SK-N-SH (cell line): ENCODE data around the gene TWSG1. TPM values are rescaled to one million over a fixed set of nuclear protein-coding genes. Genes with fewer than 3 reads are reported as not detected.

Experiments used
- CTCF ChIA-PET: fragments of 300-600, 350-600 bp; formaldehyde crosslinking; extraction: SDS; loops from one replicate; lab custom pipeline; 2021; lab: Yijun Ruan, JAX
- POLR2A ChIA-PET: fragments of 350-600 bp; sonication (Branson Sonifier 250); formaldehyde crosslinking; extraction: SDS; loops from one replicate; lab custom pipeline; 2020; ENCODE audit warnings: antibody characterized with exemption, inconsistent platforms; lab: Yijun Ruan, JAX
- DNase-seq: peaks from one replicate; pipeline ENCODE4 v3.0.0; 2012
- H2AFZ ChIP-seq: fragments of 200-600 bp; sonication (generic); 2 replicates; pipeline ENCODE4 v1.8.1; 2016; ENCODE audit warnings: antibody characterized with exemption, mild to moderate bottlenecking, low read depth
- H3F3A ChIP-seq: fragments of 200-600 bp; sonication (generic); replicated peaks from 2 replicates; pipeline ENCODE3; 2016; ENCODE audit warnings: antibody characterized with exemption, mild to moderate bottlenecking; ENCODE audit not compliant: insufficient read depth
- H3K27ac ChIP-seq, 2 experiments: fragments of 200-500 bp in 1 of 2; fragments of 200-600 bp in 1 of 2; sonication (Bioruptor generic) in 1 of 2; sonication (generic), shearing (Covaris generic) in 1 of 2; 2 replicates each; pipeline versions ENCODE4 v1.5.1 to v1.6.1; 2014 to 2016; ENCODE audit warnings: low read depth in 2 of 2, inconsistent platforms in 1 of 2, low read length in 1 of 2, mild to moderate bottlenecking in 1 of 2, mixed read lengths in 1 of 2
- H3K27me3 ChIP-seq: fragments of 200-600 bp; sonication (generic), shearing (Covaris generic); 2 replicates; pipeline ENCODE4 v1.6.1; 2016; ENCODE audit warnings: mixed run types; ENCODE audit not compliant: insufficient read depth
- H3K36me3 ChIP-seq, 2 experiments: fragments of 200-500 bp in 1 of 2; fragments of 200-600 bp in 1 of 2; sonication (Bioruptor generic) in 1 of 2; sonication (generic) in 1 of 2; replicated peaks in 1 of 2; 2 replicates each; pipeline versions ENCODE3 to v1.5.1; 2014 to 2016; ENCODE audit warnings: low read length in 1 of 2, mild to moderate bottlenecking in 1 of 2; ENCODE audit not compliant: insufficient read depth in 2 of 2, control insufficient read depth in 1 of 2
- H3K4me1 ChIP-seq, 2 experiments: fragments of 200-500 bp in 1 of 2; fragments of 200-600 bp in 1 of 2; sonication (Bioruptor generic) in 1 of 2; sonication (generic), shearing (Covaris generic) in 1 of 2; 2 replicates each; pipeline versions ENCODE4 v1.5.1 to v1.6.1; 2014 to 2016; ENCODE audit warnings: low read depth in 1 of 2, low read length in 1 of 2, mixed run types in 1 of 2; ENCODE audit not compliant: insufficient read depth in 2 of 2, control insufficient read depth in 1 of 2
- H3K4me2 ChIP-seq: fragments of 200-600 bp; sonication (generic), shearing (Covaris generic); 2 replicates; pipeline ENCODE4 v1.6.1; 2017; ENCODE audit warnings: mixed run types
- H3K4me3 ChIP-seq, 2 experiments: fragments of 200-500 bp in 1 of 2; fragments of 200-600 bp in 1 of 2; sonication (Bioruptor generic) in 1 of 2; sonication (generic), shearing (Covaris generic) in 1 of 2; 2 replicates each; pipeline versions ENCODE4 v1.5.1 to v1.8.1; 2014 to 2016; ENCODE audit warnings: low read depth in 2 of 2, inconsistent platforms in 1 of 2, low read length in 1 of 2, mild to moderate bottlenecking in 1 of 2, mixed read lengths in 1 of 2, moderate library complexity in 1 of 2
- H3K79me2 ChIP-seq: fragments of 200-600 bp; sonication (generic); 2 replicates; pipeline ENCODE4 v1.8.1; 2017; ENCODE audit warnings: mild to moderate bottlenecking; ENCODE audit not compliant: insufficient read depth
- H3K9ac ChIP-seq: fragments of 200-600 bp; sonication (generic); 2 replicates; pipeline ENCODE4 v1.6.1; 2017; ENCODE audit warnings: mixed run types
- H3K9me2 ChIP-seq: fragments of 200-600 bp; sonication (generic); 2 replicates; pipeline ENCODE4 v1.6.1; 2017; ENCODE audit warnings: mixed run types
- H3K9me3 ChIP-seq: fragments of 200-600 bp; sonication (generic); 2 replicates; pipeline ENCODE4 v1.6.1; 2017; ENCODE audit warnings: mixed run types, mild to moderate bottlenecking, moderate library complexity
- H4K20me1 ChIP-seq: fragments of 200-600 bp; sonication (generic); 2 replicates; pipeline ENCODE4 v1.6.1; 2017; ENCODE audit warnings: mild to moderate bottlenecking, mixed run types; ENCODE audit not compliant: insufficient read depth
- ELF1 ChIP-seq: IDR thresholded peaks from 2 replicates; pipeline ENCODE4 v1.4.0; 2012
- FOXJ3 ChIP-seq: sonication (generic); formaldehyde crosslinking; IDR thresholded peaks from 2 replicates; pipeline ENCODE4 v1.5.1; 2020; ENCODE audit warnings: mild to moderate bottlenecking, missing genetic modification reagents
- FOXM1 ChIP-seq: IDR thresholded peaks from 2 replicates; pipeline ENCODE4 v1.4.0; 2012; ENCODE audit warnings: low read depth, mild to moderate bottlenecking
- GABPA ChIP-seq: IDR thresholded peaks from 2 replicates; pipeline ENCODE4 v1.4.0; 2012; ENCODE audit warnings: low read depth, mild to moderate bottlenecking
- GATA2 ChIP-seq: sonication (generic); formaldehyde crosslinking; IDR thresholded peaks from 2 replicates; pipeline ENCODE4 v1.5.0; 2020; ENCODE audit warnings: mild to moderate bottlenecking, missing genetic modification reagents
- IRF3 ChIP-seq: fragments of 150-350 bp; IDR thresholded peaks from 2 replicates; pipeline ENCODE4 v1.6.1; 2016; ENCODE audit warnings: mild to moderate bottlenecking, low read depth, low read length
- MAX ChIP-seq: IDR thresholded peaks from 2 replicates; pipeline ENCODE4 v1.4.0; 2012; ENCODE audit warnings: low read depth
- MXI1 ChIP-seq: IDR thresholded peaks from 2 replicates; pipeline ENCODE4 v1.6.1; 2012; ENCODE audit warnings: mild to moderate bottlenecking, low read depth, low read length, improper control_type of control experiment
- NRF1 ChIP-seq: IDR thresholded peaks from 2 replicates; pipeline ENCODE4 v1.6.1; 2012; ENCODE audit warnings: low read depth, mild to moderate bottlenecking, low read length
- PBX3 ChIP-seq: IDR thresholded peaks from 2 replicates; pipeline ENCODE4; 2012
- POLR2AphosphoS5 ChIP-seq: IDR thresholded peaks from 2 replicates; pipeline ENCODE4 v1.6.1; 2012; ENCODE audit warnings: low read depth, low read length
- RAD21 ChIP-seq: IDR thresholded peaks from 2 replicates; pipeline ENCODE4 v1.6.1; 2012; ENCODE audit warnings: mild to moderate bottlenecking, low read length
- RCOR1 ChIP-seq: fragments of 150-350 bp; IDR thresholded peaks from 2 replicates; pipeline ENCODE4 v1.6.1; 2017; ENCODE audit warnings: antibody characterized with exemption, low read length
- RFX5 ChIP-seq: IDR thresholded peaks from 2 replicates; pipeline ENCODE4 v1.6.1; 2012; ENCODE audit warnings: mild to moderate bottlenecking, improper control_type of control experiment, low read length
- SIN3A ChIP-seq: IDR thresholded peaks from 2 replicates; pipeline ENCODE4 v1.6.1; 2012; ENCODE audit warnings: low read depth, mild to moderate bottlenecking, low read length, moderate library complexity, borderline replicate concordance
- TCF12 ChIP-seq: IDR thresholded peaks from 2 replicates; pipeline ENCODE4 v1.4.0; 2012
- TEAD4 ChIP-seq: IDR thresholded peaks from 2 replicates; pipeline ENCODE4 v1.4.0; 2012; ENCODE audit warnings: mild to moderate bottlenecking, borderline replicate concordance; ENCODE audit not compliant: insufficient read depth
- USF2 ChIP-seq: fragments of 150-350 bp; IDR thresholded peaks from 2 replicates; pipeline ENCODE4 v1.6.1; 2017; ENCODE audit warnings: antibody characterized with exemption, low read length, low read depth, borderline replicate concordance
- YY1 ChIP-seq: IDR thresholded peaks from 2 replicates; pipeline ENCODE4 v1.4.0; 2012; ENCODE audit warnings: low read depth, mild to moderate bottlenecking
- WGBS: methylation state at CpG from one replicate; pipeline ENCODE4 v1.1.6; 2017; ENCODE audit warnings: low lambda C conversion rate; 5-methylcytosine and 5-hydroxymethylcytosine counted together
- polyA plus RNA-seq, 3 experiments: library from polyadenylated mRNA; depleted of rRNA; stranded (reverse); fragments of >200 nt; gene quantifications; 2 replicates each; pipeline ENCODE4 v1.2.3, GENCODE V29; 2012

Gene TWSG1
- polyA plus RNA-seq, 1 of the 3 experiments (the other 2 are of a cell fraction): 44.0 TPM

GRCh38 chr18:9394046-9394445 is 59.5 kb downstream of the TWSG1 start:
- WGBS: 92% methylated on average over 3 of the region's 3 CpGs
- no peaks in the 10 kb centered on the region for H4K20me1 ChIP-seq
- H2AFZ ChIP-seq: no peak overlapping the region
- CTCF ChIA-PET: no interaction called here
- no peak overlapping the region for H3K4me2 ChIP-seq
- POLR2A ChIA-PET: no interaction called here
- H3K27me3 ChIP-seq: no peaks in the 10 kb centered on the region
- H3K4me1 ChIP-seq: no peaks in the 10 kb centered on the region
- no peak overlapping the region for H3K27ac ChIP-seq
- H3K79me2 ChIP-seq: no peaks in the 10 kb centered on the region
- H3K9me3 ChIP-seq: no peaks in the 10 kb centered on the region; the same call in 1 of the 2 replicates
- H3K9ac ChIP-seq: no peak overlapping the region
- H3F3A ChIP-seq: no peaks in the 10 kb centered on the region
- no peak for DNase-seq
- H3K36me3 ChIP-seq: peaks cover 10 to 40% of the 10 kb centered on the region in 2 experiments
- no peak for TF ChIP-seq RAD21
- no peak for TF ChIP-seq TCF12
- no peak for TF ChIP-seq PBX3
- TF ChIP-seq RFX5: no peak
- TF ChIP-seq FOXJ3 (CRISPR knock-in tag): no peak
- TF ChIP-seq YY1: no peak
- no peak for TF ChIP-seq GABPA
- no peak for TF ChIP-seq POLR2AphosphoS5
- TF ChIP-seq RCOR1: no peak
- no peak for TF ChIP-seq MXI1
- no peak for TF ChIP-seq NRF1
- TF ChIP-seq IRF3: no peak
- no peak for TF ChIP-seq MAX
- no peak for TF ChIP-seq USF2
- TF ChIP-seq GATA2: no peak
- no peak for TF ChIP-seq TEAD4
- no peak for TF ChIP-seq SIN3A
- no peak for TF ChIP-seq ELF1
- no peak for TF ChIP-seq FOXM1
- TF ChIP-seq, all 33 proteins: peak for 0
- no peaks in the 10 kb centered on the region for H3K9me2 ChIP-seq
- H3K4me3 ChIP-seq: no peak overlapping the region
